ENCODE results near the gene RCAN1. TPM values are rescaled to one million over a fixed set of nuclear protein-coding genes. Genes with fewer than 3 reads are reported as not detected.

Gene RCAN1
- total and polyA plus RNA-seq, 2 of the 8 experiments (the other 6 are each of a cell fraction or from before 2014, with no cell fraction given): 1.7 to 6.4 TPM

DNA sequence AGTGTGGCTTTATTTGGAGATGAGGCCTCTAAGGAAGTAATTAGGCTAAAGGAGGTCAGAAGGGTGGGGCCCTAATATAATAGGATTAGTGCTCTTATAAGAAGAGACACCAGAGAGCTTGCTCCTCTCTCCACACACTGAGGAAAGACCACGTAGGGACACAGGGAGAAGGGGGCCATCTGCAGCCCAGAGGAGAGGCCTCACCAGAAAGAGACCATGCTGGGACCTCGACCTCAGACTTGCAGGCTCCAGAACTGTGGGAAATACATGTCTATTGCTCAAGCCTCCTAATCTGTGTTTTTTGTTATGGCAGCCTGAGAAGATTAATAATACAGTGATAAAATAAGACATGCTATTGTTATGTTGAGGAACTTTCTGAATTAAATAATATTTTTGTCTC is 8.3 kb downstream of the RCAN1 start:
- H3K4ac ChIP-seq (replicated peaks; ENCODE audit: insufficient read length, low read depth, low read length): no peak overlapping the region
- H3K27me3 ChIP-seq (replicated peaks in 1 of 4; ENCODE audit: control insufficient read depth in 3 of 4, extremely low read depth in 1 of 4, insufficient read depth in 3 of 4, low read length in 3 of 4): no peaks in the 10 kb centered on the region; a peak in 1 of 7 replicates
- H3K9me3 ChIP-seq (ENCODE audit: insufficient read depth in 2 of 2, low read depth in 1 of 2, low read length in 1 of 2): peaks cover 0 to 3% of the 10 kb centered on the region in 2 experiments; a peak in 1 of 4 replicates
- no peak overlapping the region for H2BK5ac ChIP-seq (ENCODE audit: low read depth, low read length)
- H3K23ac ChIP-seq (ENCODE audit: insufficient read length): no peak overlapping the region
- CTCF ChIA-PET (ENCODE audit: partially characterized antibody): interaction anchor here (1.1 to 2.0 kb wide), 5 partner anchors 10 to 96 kb away, joined by 3 to 8 read pairs (median 4); no protein-coding TSS in a partner anchor
- no peak overlapping the region for H3K9ac ChIP-seq (replicated peaks in 1 of 4; ENCODE audit: extremely low read depth in 1 of 4, low read depth in 3 of 4, low read length in 3 of 4)
- H3K4me2 ChIP-seq (ENCODE audit: insufficient read depth in 1 of 2, low read depth in 2 of 2, low read length in 2 of 2): no peak overlapping the region
- no peaks in the 10 kb centered on the region for H3K79me1 ChIP-seq (ENCODE audit: low read depth, low read length)
- no peak overlapping the region for H2BK12ac ChIP-seq (ENCODE audit: low read depth, low read length)
- POLR2A ChIA-PET (ENCODE audit: partially characterized antibody): no interaction called here
- no peak overlapping the region for H3K14ac ChIP-seq (ENCODE audit: insufficient read length)
- H3K79me2 ChIP-seq (ENCODE audit: control insufficient read depth in 1 of 2, insufficient read depth in 2 of 2, low read length in 2 of 2): no peaks in the 10 kb centered on the region
- H4K8ac ChIP-seq (ENCODE audit: extremely low read depth, insufficient read depth, low read length): no peak overlapping the region
- H2AFZ ChIP-seq (ENCODE audit: low read length): no peak overlapping the region
- DNase-seq (ENCODE audit: low read depth in 1 of 2, low spot score in 2 of 2): no peak
- H3K4me3 ChIP-seq (ENCODE audit: extremely low read depth in 1 of 4, insufficient read depth in 2 of 4, low read depth in 3 of 4, low read length in 4 of 4): no peak overlapping the region
- WGBS, 2 experiments (ENCODE audit: extremely low coverage in 1 of 2, insufficient coverage in 1 of 2, insufficient read length in 1 of 2, insufficient replicate concordance in 2 of 2, low coverage in 1 of 2, low lambda C conversion rate in 2 of 2, missing lambda C conversion rate in 1 of 2): 75% methylated on average over 2 of the region's 2 CpGs; no CpG with 5 or more reads in 1 of the 2 experiments
- H2BK20ac ChIP-seq (ENCODE audit: low read length): no peak overlapping the region
- no peak overlapping the region for H4K91ac ChIP-seq (replicated peaks; ENCODE audit: insufficient read length, low read length)
- FAIRE-seq: no peak
- H4K5ac ChIP-seq (ENCODE audit: insufficient read length, low read depth, low read length): no peak overlapping the region
- no peak overlapping the region for H3K56ac ChIP-seq (replicated peaks; ENCODE audit: insufficient read length, low read depth, low read length)
- no peak overlapping the region for H2AK5ac ChIP-seq (ENCODE audit: low read depth, low read length)
- no peak overlapping the region for H3K18ac ChIP-seq (ENCODE audit: extremely low read depth, low read length)
- no peaks in the 10 kb centered on the region for H3K36me3 ChIP-seq (ENCODE audit: control insufficient read depth in 2 of 4, insufficient read depth in 4 of 4, low read length in 3 of 4)
- H3K23me2 ChIP-seq (ENCODE audit: low read depth, low read length): no peaks in the 10 kb centered on the region
- no peak overlapping the region for H2BK15ac ChIP-seq (ENCODE audit: low read length)
- no peaks in the 10 kb centered on the region for H3K4me1 ChIP-seq (replicated peaks in 1 of 4; ENCODE audit: control insufficient read depth in 3 of 4, insufficient read depth in 4 of 4, low read length in 3 of 4)
- H2BK120ac ChIP-seq (replicated peaks; ENCODE audit: low read depth, low read length): no peak overlapping the region
- no peak overlapping the region for H3K27ac ChIP-seq (ENCODE audit: low read depth, low read length)
- no peaks in the 10 kb centered on the region for H4K20me1 ChIP-seq (replicated peaks in 1 of 2; ENCODE audit: control insufficient read depth in 1 of 2, insufficient read depth in 2 of 2, low read length in 2 of 2)
- TF ChIP-seq SUZ12 (IDR thresholded peaks at IDR 0.05; ENCODE audit: low read length): no peak
- TF ChIP-seq CTBP2 (IDR thresholded peaks at IDR 0.05; ENCODE audit: borderline replicate concordance, insufficient read depth, insufficient read length, low read length): no peak
